K562 (cell line): ENCODE data around the gene MEOX2. TPM values are rescaled to one million over a fixed set of nuclear protein-coding genes. Genes with fewer than 3 reads are reported as not detected.

ENCODE experiments used
- ATAC-seq: fragments of 200-7000 bp; cut with Tn5 transposase; 3 replicates; pipeline ENCODE4 v1.9.1; 2020; ENCODE audit warnings: moderate library complexity
- BruUV-seq: library from RNA; stranded (reverse); fragments of 400-500 nt; replicated peaks from 2 replicates; lab custom pipeline; 2021; lab: Mats Ljungman, UMichigan
- CTCF ChIA-PET: fragments of 300-600 bp; formaldehyde crosslinking; extraction: SDS; loops from one replicate; lab custom pipeline; 2021; ENCODE audit warnings: low intra/inter-chr PET ratio; lab: Yijun Ruan, JAX
- POLR2A ChIA-PET: fragments of 300-600, 350-650 bp; sonication (Branson Sonifier 250); formaldehyde crosslinking; extraction: SDS; loops from one replicate; lab custom pipeline; 2021; ENCODE audit warnings: antibody characterized with exemption, inconsistent platforms; lab: Yijun Ruan, JAX
- DNase-seq, 4 experiments: peaks; one replicate each; pipeline versions ENCODE4 v3.0.0 to v3.0.0-alpha.2; 2011 to 2018; ENCODE audit warnings: low spot score in 3 of 4, mixed read lengths in 3 of 4; ENCODE audit errors: extremely low read depth in 1 of 4
- FAIRE-seq: peaks from 2 replicates; lab custom pipeline; 2011; peaks lifted over from hg19 to GRCh38; lab: Jason Lieb, UNC
- H2AFZ ChIP-seq: 2 replicates; pipeline ENCODE4 v1.6.0; 2011; ENCODE audit warnings: low read depth, low read length, control low read depth, inconsistent platforms
- H3K27ac ChIP-seq: fragments of 200-600 bp; 3 replicates; pipeline ENCODE4 v1.8.0; 2011; ENCODE audit warnings: low read depth, mild to moderate bottlenecking, control low read depth, inconsistent platforms, low read length, moderate library complexity, mixed read lengths; ENCODE audit errors: extremely low read depth
- H3K27me3 ChIP-seq, 2 experiments: fragments of 300-600 bp in 1 of 2; 2 replicates in 1 of 2; 3 replicates in 1 of 2; pipeline versions ENCODE4 v1.6.0 to v1.8.0; 2011; ENCODE audit warnings: inconsistent platforms in 2 of 2, low read length in 2 of 2, mild to moderate bottlenecking in 1 of 2, mixed read lengths in 1 of 2, moderate library complexity in 1 of 2; ENCODE audit not compliant: control insufficient read depth in 2 of 2, insufficient read depth in 2 of 2
- H3K36me3 ChIP-seq: fragments of 300-600 bp; 3 replicates; pipeline ENCODE4 v1.8.0; 2011; ENCODE audit warnings: mild to moderate bottlenecking, low read length, inconsistent platforms; ENCODE audit not compliant: control insufficient read depth, insufficient read depth
- H3K4me1 ChIP-seq, 2 experiments: fragments of 200-600 bp in 1 of 2; replicated peaks in 1 of 2; 2 replicates in 1 of 2; 3 replicates in 1 of 2; pipeline versions ENCODE4 v1.5.1 to v1.8.0; 2011; ENCODE audit warnings: inconsistent platforms in 2 of 2, low read length in 2 of 2, mild to moderate bottlenecking in 1 of 2, mixed read lengths in 1 of 2, moderate library complexity in 1 of 2; ENCODE audit not compliant: control insufficient read depth in 2 of 2, insufficient read depth in 2 of 2
- H3K4me2 ChIP-seq: 2 replicates; pipeline ENCODE4 v1.6.1; 2011; ENCODE audit warnings: low read length, control low read depth, inconsistent platforms, mixed read lengths; ENCODE audit not compliant: insufficient read depth
- H3K4me3 ChIP-seq: fragments of 200-600 bp; sonication (generic), shearing (Covaris generic); 2 replicates; pipeline ENCODE4 v1.5.1; 2016; ENCODE audit warnings: control low read depth, inconsistent platforms
- H3K79me2 ChIP-seq: fragments of 200-600 bp; 3 replicates; pipeline ENCODE4 v1.8.0; 2011; ENCODE audit warnings: low read length, inconsistent platforms; ENCODE audit not compliant: control insufficient read depth, insufficient read depth
- H3K9ac ChIP-seq, 2 experiments: 2 replicates each; pipeline versions ENCODE4 v1.6.0 to v1.6.1; 2011; ENCODE audit warnings: low read depth in 2 of 2, low read length in 2 of 2, control low read depth in 1 of 2, inconsistent platforms in 1 of 2, mild to moderate bottlenecking in 1 of 2, mixed read lengths in 1 of 2; ENCODE audit not compliant: insufficient read depth in 1 of 2
- H3K9me1 ChIP-seq: one replicate; pipeline ENCODE4 v1.6.0; 2011; ENCODE audit warnings: inconsistent platforms, mild to moderate bottlenecking, low read length, moderate library complexity; ENCODE audit not compliant: control insufficient read depth, insufficient read depth
- H3K9me3 ChIP-seq: replicated peaks from 2 replicates; pipeline ENCODE4 v1.5.1; 2011; ENCODE audit warnings: low read depth, low read length, inconsistent platforms; ENCODE audit not compliant: control insufficient read depth, insufficient read depth
- H4K20me1 ChIP-seq: replicated peaks from 2 replicates; pipeline ENCODE4 v1.6.1; 2011; ENCODE audit warnings: low read length, inconsistent platforms, mixed read lengths; ENCODE audit not compliant: control insufficient read depth, insufficient read depth
- BRCA1 ChIP-seq, 2 experiments: fragments of 450-650 bp in 1 of 2; sonication (generic) in 1 of 2; formaldehyde crosslinking in 1 of 2; IDR thresholded peaks; 2 replicates each; pipeline versions ENCODE4 v1.5.0 to v1.6.1; 2017 to 2020; ENCODE audit warnings: mild to moderate bottlenecking in 1 of 2, missing genetic modification reagents in 1 of 2
- HMGN3 ChIP-seq: IDR thresholded peaks from 2 replicates; pipeline ENCODE4 v1.6.1; 2011; ENCODE audit warnings: borderline replicate concordance, low read depth, mild to moderate bottlenecking, mixed read lengths, low read length; ENCODE audit not compliant: insufficient read length; ENCODE audit errors: extremely low read depth
- MXI1 ChIP-seq: IDR thresholded peaks from 2 replicates; pipeline ENCODE4 v1.6.1; 2011; ENCODE audit warnings: low read depth, mild to moderate bottlenecking, improper control_type of control experiment, low read length
- NCOA1 ChIP-seq: fragments of 450-650 bp; IDR thresholded peaks from 2 replicates; pipeline ENCODE4 v1.6.1; 2016; ENCODE audit warnings: low read depth
- ZFX ChIP-seq: sonication (generic); formaldehyde crosslinking; IDR thresholded peaks from 2 replicates; pipeline ENCODE4 v1.8.0; 2022; ENCODE audit warnings: mild to moderate bottlenecking, missing genetic modification reagents, moderate library complexity
- ZNF707 ChIP-seq: fragments of 250-450 bp; sonication (Bioruptor Pico); conservative IDR thresholded peaks from 2 replicates; pipeline ENCODE4 v1.8.0; 2022; ENCODE audit warnings: inconsistent platforms, mild to moderate bottlenecking, moderate library complexity
- WGBS: fragments of 100-300 bp; shearing (Covaris generic); methylation state at CpG from one replicate; pipeline ENCODE4 v1.1.6; 2016; ENCODE audit warnings: low coverage, mixed read lengths; ENCODE audit not compliant: insufficient coverage; ENCODE audit errors: missing lambda C conversion rate; 5-methylcytosine and 5-hydroxymethylcytosine counted together
- in situ Hi-C: fragments of 300-500 bp; cut with MboI; formaldehyde crosslinking; loops from 4 replicates; pipeline ENCODE4 v1.15.0; 2018; ENCODE audit warnings: inconsistent platforms, mixed read lengths
- intact Hi-C: fragments of 100-400 bp; cut with micrococcal nuclease; formaldehyde crosslinking; loops from 2 replicates; pipeline ENCODE4 v1.14.2; 2022
- polyA plus RNA-seq, 8 experiments: library from polyadenylated mRNA; depleted of rRNA in 4 of 8; stranded (reverse) in 5 of 8; unstranded in 3 of 8; fragments of >200 nt; fragmentation: Nextera tagmentation in 2 of 8; fragmentation: Illumina TruSeq in 1 of 8; extraction: Ambion mirVana in 2 of 8; extraction: Trizol in 1 of 8; gene quantifications; 2 replicates each; pipeline versions ENCODE4 v1.2.1 to v1.2.3, GENCODE V29; 2011 to 2014; ENCODE audit warnings: inconsistent platforms in 1 of 8, missing spikeins in 1 of 8
- total RNA-seq, 7 experiments: library from RNA; depleted of rRNA in 6 of 7; stranded (reverse); fragments of >200 nt in 6 of 7; fragmentation: Illumina TruSeq in 2 of 7; extraction: Trizol in 2 of 7; gene quantifications; 2 replicates each; pipeline versions ENCODE4 v1.2.1 to v1.2.3, GENCODE V29; 2011 to 2021; ENCODE audit warnings: low replicate concordance in 1 of 7

Gene MEOX2
- total and polyA plus RNA-seq, 9 of the 15 experiments (the other 6 are each of a cell fraction or from before 2014, with no cell fraction given): not detected

DNA sequence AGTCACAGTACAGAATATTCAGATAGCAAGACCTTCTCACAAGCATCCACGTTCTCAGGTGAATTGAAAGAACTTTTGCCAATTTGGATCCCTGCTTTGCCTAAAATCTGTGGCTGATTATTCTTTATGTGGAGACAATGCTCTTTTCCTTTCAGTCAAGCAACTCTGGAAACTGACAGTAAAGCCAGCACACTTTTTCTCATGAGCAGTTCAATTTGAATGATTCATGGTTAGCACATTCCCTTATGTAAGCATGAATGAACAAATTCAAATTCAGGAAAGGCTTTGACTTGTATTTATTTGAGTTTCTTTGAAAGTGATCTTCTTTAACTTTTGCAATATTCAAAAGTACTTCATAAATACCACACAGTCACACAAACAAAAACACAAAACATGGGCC, 57.6 kb downstream of the MEOX2 start:
- Histone ChIP-seq H3K9me3 (no peaks in the 10 kb centered on the region; the same call in 1 of the 2 replicates), H3K36me3 (no peaks in the 10 kb centered on the region), H3K79me2 (no peaks in the 10 kb centered on the region), H3K4me2 (no peak overlapping the region), H3K4me1 (no peaks in the 10 kb centered on the region), H3K27ac (no peak overlapping the region), H3K9ac (no peak overlapping the region), H3K27me3 (no peaks in the 10 kb centered on the region), H3K9me1 (no peaks in the 10 kb centered on the region), H2AFZ (no peak overlapping the region), H4K20me1 (no peaks in the 10 kb centered on the region), H3K4me3 (no peak overlapping the region)
- POLR2A ChIA-PET: no interaction called here
- DNase-seq: no peak
- ATAC-seq: no peak
- TF ChIP-seq BRCA1 (IDR thresholded peaks at IDR 0.05) (no peak), BRCA1 (CRISPR knock-in tag; IDR thresholded peaks at IDR 0.05) (no peak), ZNF707 (CRISPR knock-in tag) (no peak), HMGN3 (no peak), ZFX (CRISPR knock-in tag) (no peak)
- in situ Hi-C loops (no loop called here), intact Hi-C loops (no loop called here)
- CTCF ChIA-PET: no interaction called here
- BruUV-seq: no TSS peak
- FAIRE-seq: no peak
- 0% methylated on average over 1 of the region's 1 CpG for WGBS

DNA sequence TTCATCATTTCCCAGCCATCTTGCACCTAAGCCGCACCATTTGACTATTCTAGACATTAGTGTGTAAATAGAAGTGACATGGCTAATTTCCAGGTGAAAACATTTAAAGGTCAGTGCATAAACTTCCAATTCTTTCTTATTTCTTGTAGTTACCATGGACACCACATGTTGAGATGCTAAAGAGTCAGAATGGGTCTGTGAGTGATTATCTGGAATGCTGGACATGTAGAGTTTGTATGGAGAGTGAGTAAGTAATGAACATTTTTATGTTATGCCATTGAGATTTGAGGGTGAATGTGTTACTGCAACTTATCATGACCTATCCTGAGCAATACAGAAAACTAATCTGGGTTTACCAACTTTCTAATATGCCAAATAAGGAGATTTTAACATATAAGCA, 60.4 kb downstream of the MEOX2 start:
- ChIA-PET POLR2A (no interaction called here), CTCF (no interaction called here)
- BruUV-seq: no TSS peak
- H3K4me3 ChIP-seq: no peak overlapping the region
- no peak for TF ChIP-seq MXI1
- TF ChIP-seq NCOA1: no peak
- no peak overlapping the region for H2AFZ ChIP-seq
- in situ Hi-C loops: no loop called here
- DNase-seq (no peak), ATAC-seq (no peak), FAIRE-seq (no peak)
- H3K9me3 ChIP-seq: no peaks in the 10 kb centered on the region; the same call in 1 of the 2 replicates
- H3K27ac ChIP-seq: no peak overlapping the region
- intact Hi-C loops: no loop called here
- H3K79me2 ChIP-seq: no peaks in the 10 kb centered on the region
- H3K9ac ChIP-seq: no peak overlapping the region
- no peak overlapping the region for H3K4me2 ChIP-seq
- H3K4me1 ChIP-seq: no peaks in the 10 kb centered on the region
- no peaks in the 10 kb centered on the region for H4K20me1 ChIP-seq
- 0% methylated on average over 1 of the region's 1 CpG for WGBS
- H3K36me3 ChIP-seq: no peaks in the 10 kb centered on the region
- H3K9me1 ChIP-seq: no peaks in the 10 kb centered on the region
- no peaks in the 10 kb centered on the region for H3K27me3 ChIP-seq
